Measurements from ENCODE around the gene BMAL1.
"Not testable (repeated sequence)": the region's sequence is repeated elsewhere in the genome, so short reads cannot be mapped to it uniquely, and the experiment has no call there.

BMAL1 gene

DNA sequence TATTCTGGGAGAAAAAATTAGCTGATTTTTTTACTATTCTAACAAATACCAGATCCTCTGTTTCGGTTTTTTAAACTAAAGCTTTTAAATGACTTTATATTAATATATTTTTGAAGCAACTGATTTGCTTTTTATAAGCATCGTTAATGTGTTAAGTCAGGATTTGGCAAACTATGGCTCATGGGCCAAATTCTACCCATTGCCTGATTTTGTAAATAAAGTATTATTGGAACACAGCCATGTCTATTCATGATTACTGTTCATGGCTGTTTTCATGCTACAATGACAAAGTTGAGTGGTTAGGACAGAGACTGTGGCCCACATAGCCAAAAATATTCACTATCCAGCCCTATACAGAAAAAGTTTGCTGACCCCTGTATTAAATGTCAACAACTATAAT, 155.8 kb downstream of the BMAL1 start:
- H3K4me3 ChIP-seq (replicated peaks; ENCODE audit: low read depth, low read length), result no peak overlapping the region
- TF ChIP-seq, protein P1, sequence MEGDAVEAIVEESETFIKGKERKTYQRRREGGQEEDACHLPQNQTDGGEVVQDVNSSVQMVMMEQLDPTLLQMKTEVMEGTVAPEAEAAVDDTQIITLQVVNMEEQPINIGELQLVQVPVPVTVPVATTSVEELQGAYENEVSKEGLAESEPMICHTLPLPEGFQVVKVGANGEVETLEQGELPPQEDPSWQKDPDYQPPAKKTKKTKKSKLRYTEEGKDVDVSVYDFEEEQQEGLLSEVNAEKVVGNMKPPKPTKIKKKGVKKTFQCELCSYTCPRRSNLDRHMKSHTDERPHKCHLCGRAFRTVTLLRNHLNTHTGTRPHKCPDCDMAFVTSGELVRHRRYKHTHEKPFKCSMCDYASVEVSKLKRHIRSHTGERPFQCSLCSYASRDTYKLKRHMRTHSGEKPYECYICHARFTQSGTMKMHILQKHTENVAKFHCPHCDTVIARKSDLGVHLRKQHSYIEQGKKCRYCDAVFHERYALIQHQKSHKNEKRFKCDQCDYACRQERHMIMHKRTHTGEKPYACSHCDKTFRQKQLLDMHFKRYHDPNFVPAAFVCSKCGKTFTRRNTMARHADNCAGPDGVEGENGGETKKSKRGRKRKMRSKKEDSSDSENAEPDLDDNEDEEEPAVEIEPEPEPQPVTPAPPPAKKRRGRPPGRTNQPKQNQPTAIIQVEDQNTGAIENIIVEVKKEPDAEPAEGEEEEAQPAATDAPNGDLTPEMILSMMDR (IDR thresholded peaks at IDR 0.05; ENCODE audit: low read depth, low read length, missing control alignments), result no peak

DNA sequence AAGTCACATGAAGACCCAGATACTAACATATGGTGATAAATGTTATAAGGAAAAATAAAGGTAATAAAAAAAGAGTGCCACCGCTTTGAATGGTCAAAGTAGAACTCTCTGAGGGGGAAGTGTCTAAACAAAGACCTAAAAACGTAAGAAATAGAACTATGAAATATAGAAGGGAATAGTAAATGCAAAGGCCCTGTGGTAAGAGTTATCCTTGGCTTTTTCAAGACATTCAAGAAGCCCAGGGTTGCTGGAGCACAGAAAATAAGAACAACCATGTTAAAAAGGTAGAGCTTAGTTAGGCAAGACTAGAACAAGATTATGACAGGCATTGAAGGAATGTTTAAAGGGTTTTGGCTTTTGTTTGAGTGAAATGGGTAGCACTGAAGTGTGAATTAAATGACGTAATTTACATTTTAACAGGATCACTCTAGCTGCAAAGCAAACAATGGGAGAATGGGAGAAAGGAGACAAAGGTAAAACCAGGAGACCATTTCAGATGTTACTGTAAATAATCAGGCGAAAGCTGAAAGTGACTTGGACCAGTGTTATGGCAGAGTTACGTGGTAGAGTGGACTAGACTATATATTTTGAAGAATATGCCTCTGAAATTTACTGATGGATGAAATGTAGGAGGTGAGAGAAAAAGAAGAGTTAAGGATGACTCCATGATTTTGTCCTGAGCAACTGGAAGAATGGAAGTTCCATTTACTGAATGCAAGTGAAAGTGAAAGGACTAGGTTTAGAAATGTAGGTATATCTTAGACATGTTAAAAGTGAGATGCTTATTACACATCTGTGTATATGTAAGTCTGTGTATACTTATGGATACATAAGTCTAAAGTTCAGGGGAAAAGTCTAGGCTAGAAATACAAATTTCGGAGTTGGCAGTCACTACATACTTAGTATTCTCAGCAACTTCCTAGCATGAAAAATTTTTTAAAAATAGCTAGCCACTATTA, 156.9 kb downstream of the BMAL1 start:
- H3K4me3 ChIP-seq (replicated peaks; ENCODE audit: low read depth, low read length), result no peak overlapping the region
- no peak for DNase-seq (ENCODE audit: extremely low read depth, low read depth)
- TF ChIP-seq, protein P1 (IDR thresholded peaks at IDR 0.05; ENCODE audit: low read depth, low read length, missing control alignments), result no peak

More for the DNA sequence above, 155.8 kb downstream of the BMAL1 start:
- no peak for DNase-seq (ENCODE audit: extremely low read depth, low read depth)

DNA sequence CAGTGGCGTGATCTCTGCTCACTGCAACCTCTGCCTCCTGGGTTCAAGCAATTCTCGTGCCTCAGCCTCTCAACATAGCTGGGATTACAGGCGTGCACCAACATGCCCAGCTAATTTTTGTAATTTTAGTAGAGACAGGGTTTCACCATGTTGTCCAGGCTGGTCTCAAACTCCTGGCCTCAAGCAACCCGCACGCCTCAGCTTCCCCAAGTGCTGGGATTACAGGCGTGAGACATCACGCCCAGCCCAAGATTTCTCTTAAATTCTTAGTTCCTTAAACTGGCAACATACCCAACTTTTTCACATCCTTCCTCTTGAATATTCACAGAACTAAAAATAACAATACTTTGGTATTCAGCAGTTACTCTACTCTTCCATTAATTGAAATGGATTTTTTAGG, 159.2 kb downstream of the BMAL1 start:
- not testable (repeated sequence) for H3K4me3 ChIP-seq (replicated peaks; ENCODE audit: low read depth, low read length); DNase-seq (ENCODE audit: extremely low read depth, low read depth)

Measured in HFF-Myc (cell line).